Posterior vena cava (tissue), 2 donors: ENCODE results near the gene PPP1R3C. TPM values are rescaled to one million over a fixed set of nuclear protein-coding genes. Genes with fewer than 3 reads are reported as not detected.

Experiments used
- DNase-seq: peaks from one replicate; pipeline ENCODE4 v3.0.0-alpha.2; 2020; ENCODE audit warnings: low spot score
- intact Hi-C, 2 donors: fragments of 100-400 bp; cut with DNase I; formaldehyde crosslinking; loops; one replicate each; pipeline versions ENCODE4 v1.14.1 to v1.14.2; 2022 to 2023
- long read RNA-seq, 2 donors: library from polyadenylated mRNA; unstranded; transcript quantifications; one replicate each; pipeline ENCODE4 v2.0.0, GENCODE V29; 2020 to 2021
- total RNA-seq, 2 donors: library from RNA; stranded (reverse); fragmentation: NEBNext Ultra II Directional; extraction: Animal tissue kit (Norgen Biotek cat#: 25700); gene quantifications; one replicate each; pipeline ENCODE4 v1.2.1, GENCODE V29; 2021
- donor health status: DM: yes; HTN: yes; CAD: no.
- donor health status: DM: yes; HTN: yes; CAD: no.

The PPP1R3C gene
- total RNA-seq = 10 to 100 TPM; 29.1 to 51.2 TPM
- long read RNA-seq, donor 1, transcript PPP1R3C-201 (2 exons, 2,524 nt) = major isoform, 6 of 8 reads
- long read RNA-seq, donor 1, partial matches to known transcripts = 2 of 8 reads
- long read RNA-seq, donor 1, other reads (novel, unspliced or antisense) = 0 of 8 reads
- long read RNA-seq, donor 2, transcript PPP1R3C-201 (2 exons, 2,524 nt) = major isoform, 40 of 45 reads
- long read RNA-seq, donor 2, partial matches to known transcripts = 0 of 45 reads
- long read RNA-seq, donor 2, other reads (novel, unspliced or antisense) = 5 of 45 reads

GRCh38 chr10:91632671-91633550, at the start of gene PPP1R3C:
TSS of gene PPP1R3C (minus strand) at chr10:91633071. CDS start at chr10:91632969, 102 bp downstream.
- DNase-seq = peak; percentile 96
- intact Hi-C loops = loop anchor here in 1 of 2 donors (5.0 kb wide), 1 partner anchor 81 kb away; no protein-coding TSS in a partner anchor

DNA sequence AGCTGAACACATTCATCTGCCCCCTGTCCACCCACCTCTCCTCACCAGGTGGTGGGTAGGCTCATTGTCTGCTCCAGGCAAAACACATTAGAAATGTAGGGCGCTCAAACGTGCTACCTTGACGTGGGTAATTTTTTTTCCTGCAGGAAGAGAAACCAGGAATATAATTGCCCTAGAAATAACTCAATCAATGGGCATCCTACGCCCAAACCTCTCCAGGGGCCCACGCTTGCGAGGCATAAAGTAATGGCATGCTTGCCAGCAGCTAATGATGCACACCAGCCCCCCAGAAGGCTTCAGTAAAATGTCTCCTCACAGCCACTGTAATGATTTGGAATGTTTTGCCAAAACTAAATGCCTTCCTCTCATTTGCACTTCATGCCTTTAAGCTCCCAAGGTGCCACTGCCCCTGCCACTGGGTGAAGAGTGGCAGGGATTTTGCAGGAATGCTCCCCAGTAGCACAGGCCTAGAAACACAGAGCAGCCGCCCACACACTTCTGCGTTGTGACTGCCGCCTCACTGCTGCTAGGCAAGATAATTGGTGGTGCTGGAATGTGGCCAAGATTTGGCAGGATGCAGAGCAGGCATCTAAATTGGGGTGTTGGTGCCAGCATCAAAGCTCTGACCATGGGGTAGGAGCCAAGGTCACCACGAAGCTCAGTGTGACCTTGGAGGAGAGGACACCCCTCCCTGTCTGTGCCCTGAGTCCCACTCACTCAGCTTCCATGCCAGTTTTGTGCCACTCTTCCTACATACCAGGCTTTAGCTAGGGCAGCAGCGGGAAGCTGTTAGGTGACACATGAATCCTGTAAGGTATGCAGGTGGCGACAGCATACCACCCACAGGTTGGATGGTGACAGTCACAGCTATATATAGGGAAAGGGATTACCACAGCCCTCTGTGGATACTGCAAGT, 48.7 kb upstream of the PPP1R3C start:
- intact Hi-C loops = no loop called here
- DNase-seq = no peak

DNA sequence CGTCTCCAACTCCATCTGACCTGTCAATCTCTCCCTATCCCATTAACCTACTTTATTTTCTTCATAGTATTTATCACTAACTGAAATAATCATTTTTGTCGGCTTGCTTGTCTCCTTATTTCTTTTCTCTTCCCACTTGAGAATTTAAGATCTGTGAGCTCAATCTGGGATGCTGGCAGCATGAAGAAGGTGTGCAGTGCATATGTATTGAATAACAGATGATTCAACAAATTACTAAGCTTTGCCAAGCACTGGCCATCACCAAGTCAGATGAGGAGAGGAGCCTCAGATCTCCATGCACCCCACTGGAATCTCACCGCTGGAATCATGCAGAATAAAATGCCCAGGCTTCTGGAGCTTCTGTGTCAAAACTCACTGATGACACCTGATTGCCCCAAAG, 47.6 kb upstream of the PPP1R3C start:
- DNase-seq = no peak
- intact Hi-C loops = no loop called here

GRCh38 chr10:91679296-91679695, 46.4 kb upstream of the PPP1R3C start:
- intact Hi-C loops = no loop called here
- no peak for DNase-seq

GRCh38 chr10:91677911-91678310, 45.0 kb upstream of the PPP1R3C start:
- DNase-seq = no peak
- intact Hi-C loops = no loop called here

GRCh38 chr10:91672021-91672608, 39.2 kb upstream of the PPP1R3C start:
- no peak for DNase-seq
- intact Hi-C loops = no loop called here

- intact Hi-C loops = no loop called here
- no peak for DNase-seq
These were observed 36.0 kb upstream of the PPP1R3C start for GRCh38 chr10:91668913-91669312.

DNA sequence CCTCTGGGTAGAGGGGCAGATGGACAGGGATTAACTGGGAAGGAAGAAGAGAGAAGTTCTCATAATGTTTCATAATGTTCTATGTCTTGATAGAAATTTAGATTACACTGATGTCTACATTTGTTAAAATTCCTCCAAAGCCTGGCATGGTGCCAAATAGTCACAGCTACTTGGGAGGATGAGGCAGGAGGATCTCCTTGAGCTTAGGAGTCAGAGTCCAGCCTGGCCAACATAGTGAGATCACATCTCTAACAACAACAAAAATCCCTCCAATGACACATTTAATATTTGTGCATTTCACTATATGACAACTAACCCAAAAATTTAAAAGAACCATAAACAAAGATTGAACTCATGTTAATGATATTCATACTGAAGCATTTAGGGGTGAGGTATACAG, 33.0 kb upstream of the PPP1R3C start:
- intact Hi-C loops = no loop called here
- DNase-seq = no peak

GRCh38 chr10:91664426-91664825, 31.6 kb upstream of the PPP1R3C start:
- DNase-seq = no peak
- intact Hi-C loops = no loop called here

DNA sequence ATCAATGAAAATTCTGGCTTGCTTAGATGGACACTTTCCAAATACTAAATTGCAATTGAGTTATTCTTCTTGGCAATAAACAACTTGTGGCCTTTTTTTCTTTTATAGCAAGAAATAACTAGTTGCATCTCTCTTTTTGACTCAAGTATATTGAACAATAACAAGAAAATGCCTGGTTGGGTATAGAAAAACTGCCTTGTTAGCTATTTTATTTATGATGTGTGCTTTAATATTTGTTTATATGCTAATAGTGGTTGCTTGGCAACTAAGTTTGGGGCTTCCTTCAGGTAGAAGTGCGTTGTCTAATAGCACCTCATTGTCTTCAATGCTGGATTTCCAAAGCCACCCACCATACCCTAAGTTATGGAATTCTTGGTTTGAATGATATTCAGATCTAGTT, 30.1 kb upstream of the PPP1R3C start:
- intact Hi-C loops = no loop called here
- DNase-seq = no peak

DNA sequence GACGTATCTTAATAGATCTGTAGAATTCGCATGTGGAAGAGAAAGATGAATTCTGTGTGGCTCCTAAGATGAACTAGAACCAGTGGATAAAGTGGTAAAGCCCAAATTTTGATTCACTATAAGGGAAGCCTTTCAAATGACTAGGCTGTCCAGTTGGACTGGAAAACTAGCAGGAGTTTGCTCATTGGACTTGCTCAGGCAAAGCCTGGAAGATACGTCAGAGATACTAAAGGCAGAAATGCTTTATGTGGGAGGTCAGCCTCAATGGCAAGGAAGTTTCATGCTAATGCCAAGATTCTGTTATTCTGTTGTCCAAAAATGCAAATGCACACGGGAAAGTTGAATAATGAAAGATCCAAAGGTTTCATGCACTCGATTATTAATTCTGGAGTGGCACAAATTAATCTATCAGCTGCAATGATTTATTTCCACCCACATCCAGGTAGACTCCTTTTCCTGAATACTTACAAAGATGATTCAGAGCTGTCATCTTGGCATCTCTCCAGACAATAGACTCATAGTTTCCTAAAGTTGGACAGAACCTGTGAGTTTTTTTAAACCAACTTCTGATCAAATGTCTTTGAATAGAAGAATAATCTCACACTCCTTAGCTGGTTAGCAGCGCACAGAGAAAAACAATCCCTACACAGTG, 20.5 kb upstream of the PPP1R3C start:
- intact Hi-C loops = no loop called here
- DNase-seq = no peak

DNA sequence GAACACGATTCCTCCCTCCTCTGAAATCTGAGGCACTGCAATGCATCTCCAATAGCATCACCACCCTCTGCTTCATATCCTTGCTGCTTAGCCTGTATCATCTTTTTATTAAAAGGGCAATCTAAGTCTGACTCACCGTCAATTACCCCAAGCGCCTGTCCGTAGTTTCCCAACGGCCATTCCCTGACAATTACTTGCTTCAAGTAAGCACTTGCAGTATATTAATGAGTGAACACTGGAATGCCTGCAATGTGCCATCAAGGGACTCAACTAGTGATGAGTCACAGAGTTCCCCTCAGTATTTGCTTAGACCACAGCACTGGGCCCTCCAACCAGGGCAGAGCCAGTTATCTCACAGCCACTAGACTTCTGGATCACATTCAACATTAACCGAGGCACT, 19.5 kb upstream of the PPP1R3C start:
- intact Hi-C loops = no loop called here
- no peak for DNase-seq

DNA sequence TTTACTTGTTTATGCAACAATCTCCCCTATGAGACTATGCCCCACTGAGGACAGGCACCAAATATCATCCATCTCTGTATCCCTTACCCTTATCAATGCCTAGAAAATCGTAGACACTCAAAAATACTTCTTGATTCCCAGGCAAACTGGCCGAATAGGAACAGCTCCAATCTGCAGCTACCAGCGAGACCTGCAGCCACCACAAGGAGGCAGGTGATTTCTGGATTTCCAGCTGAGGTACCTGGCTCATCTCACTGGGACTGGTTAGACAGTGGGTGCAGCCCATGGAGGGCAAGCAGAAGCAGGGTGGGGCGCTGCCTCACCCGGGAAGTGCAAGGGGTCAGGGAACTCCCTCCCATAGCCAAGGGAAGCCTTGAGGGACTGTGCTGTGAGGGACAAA, 10.8 kb upstream of the PPP1R3C start:
- intact Hi-C loops = loop anchor here in 1 of 2 donors (5.0 kb wide), 1 partner anchor 1579 kb away; no protein-coding TSS in a partner anchor
- no peak for DNase-seq

GRCh38 chr10:91642831-91643692, 10.2 kb upstream of the PPP1R3C start:
- intact Hi-C loops = loop anchor here in 1 of 2 donors (5.0 kb wide), 1 partner anchor 1579 kb away; no protein-coding TSS in a partner anchor
- DNase-seq = no peak

- intact Hi-C loops = loop anchor here (2.0 to 5.0 kb wide), 2 partner anchors 84 to 145 kb away; no protein-coding TSS in a partner anchor
These were observed 4.0 kb upstream of the PPP1R3C start for GRCh38 chr10:91636892-91637291.

GRCh38 chr10:91635401-91636400, 2.8 kb upstream of the PPP1R3C start:
- intact Hi-C loops = loop anchor here (2.0 to 5.0 kb wide), 2 partner anchors 83 to 143 kb away; no protein-coding TSS in a partner anchor
- DNase-seq = no peak

More at GRCh38 chr10:91636892-91637291, 4.0 kb upstream of the PPP1R3C start:
- DNase-seq = no peak
